Pancreas (tissue), 10 donors: ENCODE measurements around the gene YLPM1. TPM values are rescaled to one million over a fixed set of nuclear protein-coding genes. Genes with fewer than 3 reads are reported as not detected.
A peak's percentile ranks its signal among the peaks of the same experiment; 100 is the strongest.

Experiments used
- ATAC-seq, 4 donors: fragments of 200-7000 bp; cut with Tn5 transposase; one replicate each; pipeline versions ENCODE4 v1.8.0 to v1.9.1; 2020; ENCODE audit warnings: mild to moderate bottlenecking in 4 of 4, moderate library complexity in 4 of 4
- DNase-seq, 6 donors: peaks; one replicate each; pipeline ENCODE4 v3.0.0-alpha.2; 2020
- FAIRE-seq: peaks from 2 replicates; lab custom pipeline; 2012; peaks lifted over from hg19 to GRCh38; lab: Jason Lieb, UNC
- H3K27ac ChIP-seq, 4 donors: fragments of 200-600 bp; sonication (generic); 1 replicate in 3 of 4; 2 replicates in 1 of 4; pipeline versions ENCODE4 v1.5.0 to v1.8.0; 2020
- H3K27me3 ChIP-seq, 4 donors: fragments of 200-600 bp; one replicate each; pipeline ENCODE4 v1.8.0; 2021
- H3K36me3 ChIP-seq, 3 donors: fragments of 200-600 bp; sonication (generic) in 1 of 3; one replicate each; pipeline versions ENCODE4 v1.5.0 to v1.8.0; 2020 to 2021
- H3K4me1 ChIP-seq, 3 donors: fragments of 200-600 bp; one replicate each; pipeline ENCODE4 v1.8.0; 2021
- H3K4me3 ChIP-seq, 4 donors: fragments of 200-600 bp; sonication (generic) in 2 of 4; one replicate each; pipeline versions ENCODE4 v1.5.0 to v1.8.0; 2020 to 2021
- H3K9me3 ChIP-seq, 4 donors: fragments of 200-600 bp; one replicate each; pipeline ENCODE4 v1.8.0; 2021
- CTCF ChIP-seq, 4 donors: fragments of 200-600 bp; sonication (generic) in 3 of 4; IDR thresholded peaks; one replicate each; pipeline versions ENCODE4 v1.5.0 to v1.8.0; 2021; ENCODE audit warnings: antibody characterized with exemption in 4 of 4
- WGBS, 2 donors: extraction: QIAGEN DNeasy Blood & Tissue Kit; methylation state at CpG; one replicate each; pipeline ENCODE4 v1.1.7; 2013; 5-methylcytosine and 5-hydroxymethylcytosine counted together
- intact Hi-C, 3 donors: fragments of 100-400 bp; cut with DNase I; formaldehyde crosslinking; loops; one replicate each; pipeline versions ENCODE4 v1.11.1 to v1.14.2; 2022
- polyA plus RNA-seq, 2 donors: library from polyadenylated mRNA; stranded (reverse); fragments of 200-250 nt; gene quantifications; one replicate each; pipeline ENCODE4 v1.2.3, GENCODE V29; 2013
- total RNA-seq, 6 donors: library from RNA; stranded (reverse); fragmentation: NEBNext Ultra II Directional in 4 of 6; extraction: Animal tissue kit (Norgen Biotek cat#: 25700) in 4 of 6; gene quantifications; one replicate each; pipeline versions ENCODE4 v1.2.1 to v1.2.4, GENCODE V29; 2021 to 2023
- donor health status: healthy with polysubstance abuse.
- donor health status: DM: no; HTN: no; CAD: no; lungs with moderate emphysema.
- donor health status: DM: no; HTN: no; CAD: no.
- donor health status: control.
- donor health status: control.
- donor health status: Bipolar disorder and iron deficiency.
- donor health status: DM: yes; HTN: yes; CAD: no.
- donor health status: DM: no; HTN: no; CAD: no.
- donor health status: DM: no; HTN: no; CAD: no.
- donor health status: DM: yes; HTN: yes; CAD: no.

The YLPM1 gene
- total and polyA plus RNA-seq, 8 donors: 14.1 to 33.3 (median 24.5) TPM

- ATAC-seq (no peak), DNase-seq (no peak), FAIRE-seq (no peak)
- H3K4me3 ChIP-seq: no peak overlapping the region
- no peaks in the 10 kb centered on the region for H3K27me3 ChIP-seq
- intact Hi-C loops: loop anchor here in 1 of 3 donors (5.0 kb wide), 1 partner anchor 43 kb away; no protein-coding TSS in a partner anchor
- 68 to 69% methylated on average over 9 of the region's 9 CpGs for WGBS, 2 donors
- no peaks in the 10 kb centered on the region for H3K9me3 ChIP-seq
- no peaks in the 10 kb centered on the region for H3K36me3 ChIP-seq
- H3K4me1 ChIP-seq: no peaks in the 10 kb centered on the region
- H3K27ac ChIP-seq: no peak overlapping the region
- TF ChIP-seq CTCF (IDR thresholded peaks at IDR 0.05): no peak
Measured at GRCh38 chr14:74864198-74864597, 101.1 kb downstream of the YLPM1 start.

DNA sequence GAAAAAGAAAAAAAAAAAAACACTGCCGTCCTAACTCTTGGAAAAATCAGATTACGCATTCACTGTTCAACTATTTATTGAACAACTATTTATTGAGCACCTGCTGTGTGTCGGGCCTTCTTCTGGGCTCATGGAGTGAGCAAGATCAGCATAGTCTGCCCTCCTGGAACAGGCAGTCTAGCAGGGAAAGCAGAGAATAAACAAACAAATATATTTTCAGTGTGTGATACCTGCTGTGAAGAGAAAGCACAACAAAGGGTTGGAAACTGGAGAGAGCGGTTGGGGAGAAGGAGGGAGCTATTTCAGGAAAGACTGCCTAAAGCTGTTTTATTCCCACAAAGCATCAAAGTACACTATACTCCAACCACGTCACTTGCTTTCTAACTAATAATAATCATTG lies 102.0 kb downstream of the YLPM1 start:
- ATAC-seq (no peak), FAIRE-seq (no peak)
- intact Hi-C loops: no loop called here

GRCh38 chr14:74866708-74867389 lies 103.7 kb downstream of the YLPM1 start:
- no peak for DNase-seq
- no peaks in the 10 kb centered on the region for H3K4me1 ChIP-seq
- H3K27ac ChIP-seq: no peak overlapping the region
- no peak overlapping the region for H3K4me3 ChIP-seq
- no peak for FAIRE-seq
- no peaks in the 10 kb centered on the region for H3K36me3 ChIP-seq
- intact Hi-C loops: no loop called here
- no peak for TF ChIP-seq CTCF (IDR thresholded peaks at IDR 0.05)
- H3K9me3 ChIP-seq: no peaks in the 10 kb centered on the region
- ATAC-seq: no peak
- WGBS, 2 donors: 68 to 71% methylated on average over 3 of the region's 3 CpGs
- H3K27me3 ChIP-seq: no peaks in the 10 kb centered on the region

More for the DNA sequence above, 102.0 kb downstream of the YLPM1 start:
- Histone ChIP-seq H3K36me3 (no peaks in the 10 kb centered on the region), H3K4me3 (no peak overlapping the region), H3K9me3 (no peaks in the 10 kb centered on the region), H3K27ac (no peak overlapping the region), H3K4me1 (no peaks in the 10 kb centered on the region), H3K27me3 (no peaks in the 10 kb centered on the region)
- no peak for DNase-seq
- TF ChIP-seq CTCF (IDR thresholded peaks at IDR 0.05): no peak
- WGBS, 2 donors: 74 to 81% methylated on average over 5 of the region's 5 CpGs

DNA sequence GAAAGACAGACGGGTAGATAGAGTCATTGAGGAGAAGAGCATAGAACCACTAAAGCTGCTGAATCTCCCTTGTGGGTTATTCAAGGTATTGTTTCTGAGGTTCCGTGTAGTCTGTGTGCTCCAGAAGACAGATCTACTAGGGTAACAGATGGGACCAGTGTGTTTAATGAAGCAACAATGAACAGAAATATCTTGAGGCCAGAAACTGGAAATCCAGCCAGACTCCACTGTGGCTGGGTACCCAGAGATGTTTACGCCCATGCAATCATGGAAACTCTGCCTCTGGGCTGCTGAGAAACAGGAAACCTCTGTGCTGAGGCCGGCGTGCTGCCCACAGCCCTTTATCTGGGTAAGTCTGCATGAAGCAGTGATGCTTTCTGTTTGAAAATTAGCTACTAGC lies 104.6 kb downstream of the YLPM1 start:
- no peaks in the 10 kb centered on the region for H3K9me3 ChIP-seq
- 36 to 51% methylated on average over 5 of the region's 5 CpGs for WGBS, 2 donors
- DNase-seq: no peak
- no peaks in the 10 kb centered on the region for H3K27me3 ChIP-seq
- ATAC-seq: peak in 2 of 4 donors; percentile 17 to 44
- TF ChIP-seq CTCF (IDR thresholded peaks at IDR 0.05): no peak
- H3K36me3 ChIP-seq: no peaks in the 10 kb centered on the region
- H3K4me1 ChIP-seq: no peaks in the 10 kb centered on the region
- intact Hi-C loops: no loop called here
- no peak overlapping the region for H3K27ac ChIP-seq
- no peak for FAIRE-seq
- H3K4me3 ChIP-seq: no peak overlapping the region

DNA sequence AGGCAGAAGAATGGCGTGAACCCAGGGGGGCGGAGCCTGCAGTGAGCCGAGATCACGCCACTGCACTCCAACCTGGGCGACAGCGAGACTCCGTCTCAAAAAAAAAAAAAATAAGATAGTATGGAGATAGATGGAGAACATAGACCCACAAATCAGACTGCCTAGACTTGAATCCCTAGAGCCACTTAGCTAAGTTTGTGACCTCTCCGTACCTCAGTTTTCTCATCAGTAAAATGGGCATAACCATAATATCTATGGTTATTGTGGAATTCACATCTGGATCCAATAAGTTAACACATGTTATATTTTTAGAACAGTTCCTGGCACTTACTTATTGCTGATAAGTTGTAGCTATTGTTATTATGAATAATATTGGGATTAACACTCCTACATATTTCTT lies 105.6 kb downstream of the YLPM1 start:
- H3K4me1 ChIP-seq: no peaks in the 10 kb centered on the region
- intact Hi-C loops: no loop called here
- no peaks in the 10 kb centered on the region for H3K36me3 ChIP-seq
- no peak overlapping the region for H3K4me3 ChIP-seq
- DNase-seq (no peak), FAIRE-seq (no peak), ATAC-seq (no peak)
- no peak for TF ChIP-seq CTCF (IDR thresholded peaks at IDR 0.05)
- no peaks in the 10 kb centered on the region for H3K9me3 ChIP-seq
- 67 to 78% methylated on average over 8 of the region's 8 CpGs for WGBS, 2 donors
- H3K27ac ChIP-seq: no peak overlapping the region
- no peaks in the 10 kb centered on the region for H3K27me3 ChIP-seq
